CD14-positive monocyte (primary cell): Measurements from ENCODE around the gene KLF9. TPM values are rescaled to one million over a fixed set of nuclear protein-coding genes. Genes with fewer than 3 reads are reported as not detected.

Experiments
- DNase-seq, 3 donors: peaks; one replicate each; pipeline ENCODE4 v3.0.0-alpha.2; 2011 to 2022
- H2AFZ ChIP-seq: 2 replicates; pipeline ENCODE4 v1.6.0; 2012; ENCODE audit warnings: mild to moderate bottlenecking, low read depth, low read length, inconsistent platforms; ENCODE audit not compliant: insufficient read depth, poor library complexity, severe bottlenecking
- H3K27ac ChIP-seq, 2 donors: 1 replicate in 1 of 2; 2 replicates in 1 of 2; pipeline ENCODE4 v1.5.1; 2012 to 2013; ENCODE audit warnings: low read length in 2 of 2, control low read depth in 1 of 2, inconsistent platforms in 1 of 2, low read depth in 1 of 2, mild to moderate bottlenecking in 1 of 2
- H3K27me3 ChIP-seq, 2 donors: one replicate each; pipeline versions ENCODE4 v1.6.0 to v1.6.1; 2011 to 2013; ENCODE audit warnings: low read length in 2 of 2; ENCODE audit not compliant: control insufficient read depth in 2 of 2, insufficient read depth in 2 of 2
- H3K36me3 ChIP-seq, 2 donors: replicated peaks in 1 of 2; 1 replicate in 1 of 2; 2 replicates in 1 of 2; pipeline versions ENCODE4 v1.5.1 to v1.6.1; 2012 to 2013; ENCODE audit warnings: low read length in 2 of 2, control low read depth in 1 of 2, inconsistent platforms in 1 of 2, mild to moderate bottlenecking in 1 of 2; ENCODE audit not compliant: insufficient read depth in 2 of 2, control insufficient read depth in 1 of 2
- H3K4me1 ChIP-seq, 2 donors: 1 replicate in 1 of 2; 2 replicates in 1 of 2; pipeline versions ENCODE4 v1.5.1 to v1.6.1; 2012 to 2013; ENCODE audit warnings: low read length in 2 of 2, control low read depth in 1 of 2, inconsistent platforms in 1 of 2, mild to moderate bottlenecking in 1 of 2, moderate library complexity in 1 of 2; ENCODE audit not compliant: insufficient read depth in 2 of 2, control insufficient read depth in 1 of 2
- H3K4me2 ChIP-seq: replicated peaks from 2 replicates; pipeline ENCODE3; 2012; ENCODE audit warnings: low read length, moderate library complexity, mild to moderate bottlenecking; ENCODE audit not compliant: poor library complexity, severe bottlenecking; ENCODE audit errors: extremely low read depth
- H3K4me3 ChIP-seq, 3 experiments: fragments of 200-600 bp in 1 of 3; sonication (generic) in 1 of 3; replicated peaks in 1 of 3; 1 replicate in 2 of 3; 2 replicates in 1 of 3; pipeline ENCODE4 v1.5.1; 2011 to 2013; ENCODE audit warnings: low read length in 3 of 3, mild to moderate bottlenecking in 3 of 3, control low read depth in 2 of 3, low read depth in 2 of 3, inconsistent platforms in 1 of 3, moderate library complexity in 1 of 3
- H3K79me2 ChIP-seq: 2 replicates; pipeline ENCODE4 v1.6.0; 2012; ENCODE audit warnings: mild to moderate bottlenecking, control low read depth, inconsistent platforms, low read length, moderate library complexity; ENCODE audit not compliant: insufficient read depth
- H3K9ac ChIP-seq: 2 replicates; pipeline ENCODE4 v1.6.0; 2017; ENCODE audit warnings: low read length, mild to moderate bottlenecking; ENCODE audit not compliant: insufficient read depth, poor library complexity, severe bottlenecking
- H3K9me3 ChIP-seq, 2 donors: replicated peaks in 1 of 2; 1 replicate in 1 of 2; 2 replicates in 1 of 2; pipeline versions ENCODE4 v1.5.1 to v1.6.1; 2012 to 2013; ENCODE audit warnings: low read length in 2 of 2, control low read depth in 1 of 2; ENCODE audit not compliant: control insufficient read depth in 1 of 2, insufficient read depth in 1 of 2
- H4K20me1 ChIP-seq: 2 replicates; pipeline ENCODE4 v1.6.0; 2012; ENCODE audit warnings: mild to moderate bottlenecking, low read length, control low read depth, moderate library complexity; ENCODE audit not compliant: insufficient read depth
- H3K27ac Mint-ChIP-seq, 7 donors: one replicate each; pipeline ENCODE4 v1.8.0; 2020; ENCODE audit warnings: mild to moderate bottlenecking in 7 of 7, mixed read lengths in 7 of 7, moderate library complexity in 6 of 7, inconsistent platforms in 2 of 7
- H3K27me3 Mint-ChIP-seq, 3 donors: one replicate each; pipeline ENCODE4 v1.8.0; 2021 to 2022; ENCODE audit warnings: low read depth in 3 of 3, mild to moderate bottlenecking in 3 of 3, mixed read lengths in 3 of 3, moderate library complexity in 3 of 3, inconsistent platforms in 1 of 3
- H3K36me3 Mint-ChIP-seq, 2 donors: one replicate each; pipeline ENCODE4 v1.8.0; 2020; ENCODE audit warnings: mixed read lengths in 2 of 2, inconsistent platforms in 1 of 2, mild to moderate bottlenecking in 1 of 2
- H3K4me1 Mint-ChIP-seq: one replicate; pipeline ENCODE4 v1.8.0; 2020; ENCODE audit warnings: mild to moderate bottlenecking, mixed read lengths
- H3K4me3 Mint-ChIP-seq, 2 donors: one replicate each; pipeline ENCODE4 v1.8.0; 2020; ENCODE audit warnings: mild to moderate bottlenecking in 2 of 2, mixed read lengths in 2 of 2, moderate library complexity in 1 of 2
- H3K9me3 Mint-ChIP-seq, 7 donors: one replicate each; pipeline ENCODE4 v1.8.0; 2020 to 2022; ENCODE audit warnings: mixed read lengths in 7 of 7, mild to moderate bottlenecking in 6 of 7, moderate library complexity in 6 of 7, inconsistent platforms in 2 of 7
- CTCF ChIP-seq: fragments of 200-600 bp; IDR thresholded peaks from one replicate; pipeline ENCODE4 v1.8.0; 2022; ENCODE audit warnings: antibody characterized with exemption, mild to moderate bottlenecking
- WGBS: methylation state at CpG from one replicate; pipeline ENCODE4 v1.1.5; 2013; ENCODE audit warnings: missing lambda C conversion rate; ENCODE audit not compliant: insufficient coverage; 5-methylcytosine and 5-hydroxymethylcytosine counted together
- intact Hi-C, 2 donors: fragments of 100-400 bp; cut with micrococcal nuclease; formaldehyde crosslinking; loops; one replicate each; pipeline versions ENCODE4 v1.15.0 to v1.15.1; 2023
- polyA plus RNA-seq, 3 donors: library from polyadenylated mRNA; depleted of rRNA in 1 of 3; unstranded in 2 of 3; stranded (reverse) in 1 of 3; fragments of 300-500 nt in 2 of 3; fragments of >200 nt in 1 of 3; fragmentation: Illumina TruSeq in 2 of 3; gene quantifications; 1 replicate in 2 of 3; 2 replicates in 1 of 3; pipeline ENCODE4 v1.2.3, GENCODE V29; 2012 to 2021

The KLF9 gene
- polyA plus RNA-seq, 3 donors = 0.18 to 26.1 (median 0.72) TPM

GRCh38 chr9:70415041-70415440 is 584 bp upstream of the KLF9 start:
- H3K4me1 Mint-ChIP-seq = peaks cover 40% of the 10 kb centered on the region

GRCh38 chr9:70413464-70413798 is 1.0 kb downstream of the KLF9 start:
- H3K4me3 ChIP-seq = peak overlapping the region; percentile 88 to 89 (median 89)
- peak overlapping the region; percentile 89 for H3K9ac ChIP-seq
- H3K4me3 Mint-ChIP-seq = peak overlapping the region; percentile 92 to 99
- peaks cover 0 to 1% of the 10 kb centered on the region in 2 donors for H3K36me3 Mint-ChIP-seq
- intact Hi-C loops = loop anchor here in 1 of 2 donors (5.0 kb wide), 1 partner anchor 476 kb away; no protein-coding TSS in a partner anchor
- peaks cover 0 to 4% (median 2%) of the 10 kb centered on the region in 3 donors for H3K27me3 Mint-ChIP-seq
- under 1% methylated on average over 53 of the region's 53 CpGs for WGBS
- H3K27ac Mint-ChIP-seq = peak overlapping the region; percentile 98 to 100 (median 99)
- peaks cover 38% of the 10 kb centered on the region for H3K4me1 Mint-ChIP-seq
- peaks cover 28% of the 10 kb centered on the region for H4K20me1 ChIP-seq
- H3K9me3 ChIP-seq = no peaks in the 10 kb centered on the region
- peaks cover 0 to 3% (median 0%) of the 10 kb centered on the region in 7 donors for H3K9me3 Mint-ChIP-seq
- TF ChIP-seq CTCF = no peak
- peak overlapping the region; percentile 68 for H2AFZ ChIP-seq
- H3K4me2 ChIP-seq = peak overlapping the region; percentile 91
- H3K27ac ChIP-seq = peak overlapping the region; percentile 92 to 99
- H3K4me1 ChIP-seq = peaks cover 55 to 59% of the 10 kb centered on the region in 2 donors
- DNase-seq = peak; percentile 46 to 70 (median 57)
- H3K79me2 ChIP-seq = peaks cover 44% of the 10 kb centered on the region
- no peaks in the 10 kb centered on the region for H3K27me3 ChIP-seq
- H3K36me3 ChIP-seq = no peaks in the 10 kb centered on the region

More at GRCh38 chr9:70415041-70415440, 584 bp upstream of the KLF9 start:
- Histone ChIP-seq H3K4me3 (no peak overlapping the region), H3K79me2 (peaks cover 32% of the 10 kb centered on the region), H4K20me1 (peaks cover 22% of the 10 kb centered on the region), H3K27me3 (no peaks in the 10 kb centered on the region), H3K9ac (no peak overlapping the region), H2AFZ (no peak overlapping the region), H3K27ac (no peak overlapping the region), H3K4me1 (peaks cover 62 to 71% of the 10 kb centered on the region in 2 donors), H3K36me3 (no peaks in the 10 kb centered on the region), H3K4me2 (no peak overlapping the region), H3K9me3 (no peaks in the 10 kb centered on the region)
- WGBS = no CpG with 5 or more reads among the region's 2 CpGs
- Mint-ChIP-seq H3K36me3 (peaks cover 0 to 1% of the 10 kb centered on the region in 2 donors), H3K4me3 (no peak overlapping the region), H3K27ac (peak overlapping the region in 1 of 7 donors; percentile 100), H3K27me3 (peaks cover 0 to 4% (median 2%) of the 10 kb centered on the region in 3 donors), H3K9me3 (peaks cover 0 to 3% (median 0%) of the 10 kb centered on the region in 7 donors)
- no peak for DNase-seq
- TF ChIP-seq CTCF = no peak
- intact Hi-C loops = no loop called here
